Astrocyte of the cerebellum (primary cell): ENCODE results near the gene MIER1.

Experiments used
- DNase-seq: peaks from one replicate; pipeline ENCODE4 v3.0.0-alpha.2; 2011; ENCODE audit warnings: low read depth
- H3K4me3 ChIP-seq: 2 replicates; pipeline ENCODE4 v1.5.1; 2011; ENCODE audit warnings: mild to moderate bottlenecking, low read depth, low read length, moderate library complexity
- CTCF ChIP-seq: IDR thresholded peaks from 2 replicates; pipeline ENCODE4 v1.5.1; 2012; ENCODE audit warnings: low read length, low read depth, moderate library complexity, mild to moderate bottlenecking; ENCODE audit errors: missing control alignments
- in situ Hi-C: cut with HindIII; loops from 2 replicates; pipeline ENCODE4 v1.10.0; 2017; ENCODE audit warnings: low sequenced_read_pairs

Gene MIER1

DNA sequence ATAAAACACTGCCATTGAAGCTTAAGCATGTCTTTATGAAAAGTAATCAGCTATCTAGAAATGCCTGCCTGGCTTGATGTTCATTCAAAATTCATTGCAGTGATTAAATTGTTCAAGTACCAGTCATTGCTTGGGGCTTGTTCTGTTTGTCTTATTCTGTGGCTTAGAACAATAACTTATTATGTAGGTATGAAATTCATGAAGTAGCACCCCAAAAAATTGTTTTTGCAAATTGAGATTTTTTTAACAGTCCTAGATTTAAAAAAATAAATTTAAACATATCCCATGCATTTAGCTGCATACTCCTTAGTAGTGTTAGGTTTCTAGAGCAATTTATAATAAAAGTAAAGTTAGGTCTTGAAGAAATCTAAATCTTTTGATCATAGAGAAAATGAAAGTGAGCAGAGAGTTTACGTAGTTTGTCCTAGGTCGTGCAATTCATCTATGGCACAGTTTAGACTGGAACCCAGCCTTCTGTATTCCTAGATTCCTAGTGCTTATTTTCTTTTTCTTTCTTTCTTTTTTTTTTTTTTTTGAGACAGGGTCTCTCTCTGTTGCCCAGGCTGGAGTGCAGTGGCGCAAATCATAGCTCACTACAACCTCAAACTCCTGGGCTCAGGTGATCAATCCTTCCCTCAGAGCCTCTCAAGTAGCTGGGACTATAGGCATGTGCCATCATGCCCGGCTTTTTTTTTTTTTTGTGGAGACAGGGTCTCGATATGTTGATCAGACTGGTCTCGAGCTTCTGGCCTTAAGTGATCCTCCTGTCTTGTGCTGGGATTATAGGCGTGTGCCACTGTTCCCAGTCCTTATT is 9.3 kb downstream of the MIER1 start:
- DNase-seq: no peak
- H3K4me3 ChIP-seq: no peak overlapping the region
- TF ChIP-seq CTCF: no peak
- in situ Hi-C loops: no loop called here

DNA sequence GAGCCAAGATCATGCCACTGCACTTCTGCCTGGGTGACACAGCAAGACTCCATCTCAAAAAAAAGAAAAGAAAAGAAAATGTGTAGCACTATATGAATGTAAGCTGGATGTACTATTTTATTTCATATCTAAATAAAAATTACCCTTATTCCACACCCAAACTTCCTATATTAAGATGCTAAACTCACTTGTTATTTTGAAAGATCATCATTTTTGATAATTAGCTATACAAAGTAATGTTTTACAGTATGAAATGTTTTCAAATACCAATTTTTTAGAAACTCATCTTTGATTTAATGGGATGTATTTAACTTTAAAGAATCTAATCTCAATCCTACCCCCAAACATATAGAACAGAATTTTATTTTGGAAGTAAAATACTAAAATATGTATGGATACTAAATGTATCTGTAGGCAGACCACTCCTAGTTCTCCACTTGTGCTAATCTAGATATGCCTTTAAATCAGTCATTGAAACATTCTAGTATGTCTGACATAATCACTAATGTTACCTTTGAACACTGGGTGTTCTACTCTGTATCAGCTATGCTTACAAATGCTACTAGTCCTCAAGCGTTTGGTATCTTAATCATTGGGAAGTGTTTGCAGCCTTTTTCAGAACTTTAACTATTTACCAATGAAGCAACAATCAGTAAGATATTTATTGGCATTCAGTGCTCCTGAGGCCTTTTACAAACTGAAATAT is 12.9 kb downstream of the MIER1 start:
- TF ChIP-seq CTCF: no peak
- DNase-seq: no peak
- no peak overlapping the region for H3K4me3 ChIP-seq
- in situ Hi-C loops: no loop called here

DNA sequence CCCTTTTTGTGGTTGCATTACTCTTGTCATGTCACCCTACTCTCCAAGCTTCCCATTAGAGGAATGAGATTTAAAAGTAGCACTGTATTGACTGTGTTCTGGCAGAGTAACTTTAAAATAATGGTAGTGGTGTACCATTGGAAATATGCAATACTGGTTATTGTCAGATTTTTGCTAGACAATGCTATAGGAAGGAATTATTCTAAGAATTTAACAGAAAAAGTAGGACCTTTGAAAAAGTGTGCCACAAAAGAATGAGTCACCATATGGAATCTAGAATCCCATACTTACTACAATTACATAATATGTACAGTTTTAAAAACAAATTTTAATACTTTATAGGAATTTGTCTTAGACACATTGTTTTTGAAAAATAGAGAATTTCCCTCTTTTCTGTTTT is 13.8 kb downstream of the MIER1 start:
- peak; percentile 15 for DNase-seq
- no peak for TF ChIP-seq CTCF
- in situ Hi-C loops: no loop called here
- H3K4me3 ChIP-seq: no peak overlapping the region

DNA sequence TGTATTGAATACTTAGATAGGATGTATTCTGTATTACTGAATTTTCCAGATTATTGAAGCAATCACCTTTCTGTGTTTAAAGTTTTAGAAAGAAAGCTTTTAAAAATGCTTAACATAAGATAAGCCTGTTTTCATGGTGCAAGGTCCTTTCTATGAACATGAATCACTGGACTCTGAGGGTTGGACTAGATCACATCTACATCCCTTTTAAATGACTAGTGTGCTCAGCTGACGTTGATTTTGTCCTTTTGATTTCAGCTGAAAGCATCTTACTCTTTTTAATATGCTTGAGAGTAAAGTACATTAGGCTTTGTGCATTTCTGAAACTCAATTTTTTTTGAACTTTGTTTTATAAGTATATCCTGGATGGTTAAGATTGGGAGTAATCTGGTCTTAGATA is 16.2 kb downstream of the MIER1 start:
- TF ChIP-seq CTCF: no peak
- in situ Hi-C loops: no loop called here
- no peak overlapping the region for H3K4me3 ChIP-seq
- no peak for DNase-seq

- in situ Hi-C loops: no loop called here
- H3K4me3 ChIP-seq: no peak overlapping the region
- no peak for DNase-seq
- TF ChIP-seq CTCF: no peak
These were observed 18.7 kb downstream of the MIER1 start for GRCh38 chr1:66943361-66943969.

- DNase-seq: peak; percentile 40
- H3K4me3 ChIP-seq: no peak overlapping the region
- in situ Hi-C loops: no loop called here
- no peak for TF ChIP-seq CTCF
These were observed 19.8 kb downstream of the MIER1 start for GRCh38 chr1:66944330-66945274.
